Measurements from ENCODE around the gene ZFPM1.

The ZFPM1 gene

GRCh38 chr16:88432753-88433152 lies 20.3 kb upstream of the ZFPM1 start:
- TF ChIP-seq, protein P1, sequence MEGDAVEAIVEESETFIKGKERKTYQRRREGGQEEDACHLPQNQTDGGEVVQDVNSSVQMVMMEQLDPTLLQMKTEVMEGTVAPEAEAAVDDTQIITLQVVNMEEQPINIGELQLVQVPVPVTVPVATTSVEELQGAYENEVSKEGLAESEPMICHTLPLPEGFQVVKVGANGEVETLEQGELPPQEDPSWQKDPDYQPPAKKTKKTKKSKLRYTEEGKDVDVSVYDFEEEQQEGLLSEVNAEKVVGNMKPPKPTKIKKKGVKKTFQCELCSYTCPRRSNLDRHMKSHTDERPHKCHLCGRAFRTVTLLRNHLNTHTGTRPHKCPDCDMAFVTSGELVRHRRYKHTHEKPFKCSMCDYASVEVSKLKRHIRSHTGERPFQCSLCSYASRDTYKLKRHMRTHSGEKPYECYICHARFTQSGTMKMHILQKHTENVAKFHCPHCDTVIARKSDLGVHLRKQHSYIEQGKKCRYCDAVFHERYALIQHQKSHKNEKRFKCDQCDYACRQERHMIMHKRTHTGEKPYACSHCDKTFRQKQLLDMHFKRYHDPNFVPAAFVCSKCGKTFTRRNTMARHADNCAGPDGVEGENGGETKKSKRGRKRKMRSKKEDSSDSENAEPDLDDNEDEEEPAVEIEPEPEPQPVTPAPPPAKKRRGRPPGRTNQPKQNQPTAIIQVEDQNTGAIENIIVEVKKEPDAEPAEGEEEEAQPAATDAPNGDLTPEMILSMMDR (IDR thresholded peaks at IDR 0.05; ENCODE audit: insufficient read depth, low read length, poor library complexity, severe bottlenecking): no peak
- no peaks in the 10 kb centered on the region for H3K27me3 ChIP-seq (replicated peaks; ENCODE audit: control insufficient read depth, insufficient read depth, low read length)
- H3K36me3 ChIP-seq (ENCODE audit: control insufficient read depth, insufficient read depth, low read length): no peaks in the 10 kb centered on the region
- no peak overlapping the region for H3K4me3 ChIP-seq (replicated peaks; ENCODE audit: low read depth, low read length)
- no peak for DNase-seq (ENCODE audit: extremely low read depth, insufficient read length)

- TF ChIP-seq, protein P1 (IDR thresholded peaks at IDR 0.05; ENCODE audit: insufficient read depth, low read length, poor library complexity, severe bottlenecking): no peak
- no peaks in the 10 kb centered on the region for H3K27me3 ChIP-seq (replicated peaks; ENCODE audit: control insufficient read depth, insufficient read depth, low read length)
- no peaks in the 10 kb centered on the region for H3K36me3 ChIP-seq (ENCODE audit: control insufficient read depth, insufficient read depth, low read length)
- DNase-seq (ENCODE audit: extremely low read depth, insufficient read length): no peak
- H3K4me3 ChIP-seq (replicated peaks; ENCODE audit: low read depth, low read length): no peak overlapping the region
These were observed 19.3 kb upstream of the ZFPM1 start for GRCh38 chr16:88433632-88434352.

GRCh38 chr16:88434353-88434690 lies 18.8 kb upstream of the ZFPM1 start:
- TF ChIP-seq, protein P1 (IDR thresholded peaks at IDR 0.05; ENCODE audit: insufficient read depth, low read length, poor library complexity, severe bottlenecking): no peak
- no peak for DNase-seq (ENCODE audit: extremely low read depth, insufficient read length)
- Histone ChIP-seq H3K27me3 (replicated peaks; ENCODE audit: control insufficient read depth, insufficient read depth, low read length) (no peaks in the 10 kb centered on the region), H3K4me3 (replicated peaks; ENCODE audit: low read depth, low read length) (no peak overlapping the region), H3K36me3 (ENCODE audit: control insufficient read depth, insufficient read depth, low read length) (no peaks in the 10 kb centered on the region)

GRCh38 chr16:88434746-88435145 lies 18.3 kb upstream of the ZFPM1 start:
- no peak for DNase-seq (ENCODE audit: extremely low read depth, insufficient read length)
- Histone ChIP-seq H3K4me3 (replicated peaks; ENCODE audit: low read depth, low read length) (no peak overlapping the region), H3K36me3 (ENCODE audit: control insufficient read depth, insufficient read depth, low read length) (no peaks in the 10 kb centered on the region), H3K27me3 (replicated peaks; ENCODE audit: control insufficient read depth, insufficient read depth, low read length) (no peaks in the 10 kb centered on the region)
- TF ChIP-seq, protein P1 (IDR thresholded peaks at IDR 0.05; ENCODE audit: insufficient read depth, low read length, poor library complexity, severe bottlenecking): no peak

GRCh38 chr16:88435437-88436355 lies 17.4 kb upstream of the ZFPM1 start:
- no peak for DNase-seq (ENCODE audit: extremely low read depth, insufficient read length)
- Histone ChIP-seq H3K4me3 (replicated peaks; ENCODE audit: low read depth, low read length) (no peak overlapping the region), H3K27me3 (replicated peaks; ENCODE audit: control insufficient read depth, insufficient read depth, low read length) (no peaks in the 10 kb centered on the region), H3K36me3 (ENCODE audit: control insufficient read depth, insufficient read depth, low read length) (no peaks in the 10 kb centered on the region)
- TF ChIP-seq, protein P1 (IDR thresholded peaks at IDR 0.05; ENCODE audit: insufficient read depth, low read length, poor library complexity, severe bottlenecking): no peak

Data from GM06990 (cell line).